CD4-positive, CD25-positive, alpha-beta regulatory T cell (primary cell): ENCODE results near the gene CCT6B. TPM values are rescaled to one million over a fixed set of nuclear protein-coding genes. Genes with fewer than 3 reads are reported as not detected.

ENCODE experiments used
- ATAC-seq, 2 donors: fragments of 150-1000 bp; cut with Tn5 transposase; one replicate each; pipeline ENCODE4 v1.10.0; 2021; ENCODE audit warnings: low read depth in 2 of 2, moderate number of reproducible peaks in 2 of 2, moderate library complexity in 1 of 2
- DNase-seq, 3 donors: peaks; one replicate each; pipeline versions ENCODE4 v3.0.0 to v3.0.0-alpha.2; 2012 to 2022; ENCODE audit warnings: mixed read lengths in 1 of 3
- H3K27ac ChIP-seq: one replicate; pipeline ENCODE4 v1.7.0; 2013; ENCODE audit warnings: mild to moderate bottlenecking, low read length; ENCODE audit not compliant: insufficient read depth, poor library complexity, severe bottlenecking
- H3K27me3 ChIP-seq: one replicate; pipeline ENCODE4 v1.7.0; 2013; ENCODE audit warnings: low read length; ENCODE audit not compliant: control insufficient read depth, insufficient read depth
- H3K36me3 ChIP-seq: one replicate; pipeline ENCODE4 v1.7.0; 2013; ENCODE audit warnings: mild to moderate bottlenecking, low read length, moderate library complexity; ENCODE audit not compliant: control insufficient read depth, insufficient read depth
- H3K4me1 ChIP-seq: 2 replicates; pipeline ENCODE4 v1.7.0; 2013; ENCODE audit warnings: mild to moderate bottlenecking, low read length; ENCODE audit not compliant: insufficient read depth, control insufficient read depth, poor library complexity, severe bottlenecking
- H3K4me3 ChIP-seq: one replicate; pipeline ENCODE4 v1.7.0; 2013; ENCODE audit warnings: low read depth, mild to moderate bottlenecking, low read length, moderate library complexity
- H3K9me3 ChIP-seq, 2 experiments: 1 replicate in 1 of 2; 2 replicates in 1 of 2; pipeline ENCODE4 v1.7.0; 2013; ENCODE audit warnings: low read length in 2 of 2, mild to moderate bottlenecking in 1 of 2, moderate library complexity in 1 of 2; ENCODE audit not compliant: control insufficient read depth in 2 of 2
- H3K27ac Mint-ChIP-seq, 3 donors: one replicate each; pipeline ENCODE4 v1.8.0; 2020 to 2022; ENCODE audit warnings: mild to moderate bottlenecking in 3 of 3, mixed read lengths in 3 of 3, moderate library complexity in 2 of 3
- H3K27me3 Mint-ChIP-seq: one replicate; pipeline ENCODE4 v1.8.0; 2022; ENCODE audit warnings: mild to moderate bottlenecking, mixed read lengths
- H3K36me3 Mint-ChIP-seq: one replicate; pipeline ENCODE4 v1.8.0; 2020; ENCODE audit warnings: mixed read lengths
- H3K4me1 Mint-ChIP-seq, 4 donors: one replicate each; pipeline ENCODE4 v1.8.0; 2020 to 2022; ENCODE audit warnings: mixed read lengths in 4 of 4, mild to moderate bottlenecking in 1 of 4
- H3K4me3 Mint-ChIP-seq, 4 donors: one replicate each; pipeline ENCODE4 v1.8.0; 2020 to 2022; ENCODE audit warnings: mild to moderate bottlenecking in 4 of 4, mixed read lengths in 4 of 4, moderate library complexity in 3 of 4
- H3K9me3 Mint-ChIP-seq, 7 donors: one replicate each; pipeline ENCODE4 v1.8.0; 2020 to 2022; ENCODE audit warnings: mixed read lengths in 7 of 7, mild to moderate bottlenecking in 3 of 7, moderate library complexity in 2 of 7
- polyA plus RNA-seq, 4 donors: library from polyadenylated mRNA; unstranded; fragments of 300-500 nt; fragmentation: Illumina TruSeq; gene quantifications; one replicate each; pipeline ENCODE4 v1.2.3, GENCODE V29; 2021
- total RNA-seq: library from RNA; stranded (reverse); gene quantifications from one replicate; pipeline ENCODE4 v1.2.3, GENCODE V29; 2022

CCT6B gene
- total and polyA plus RNA-seq, 5 donors from 2014 or later = 1.3 to 4.2 (median 2.0) TPM

- Mint-ChIP-seq H3K36me3 (peaks cover 68% of the 10 kb centered on the region), H3K27ac (peak overlapping the region in 2 of 3 donors; percentile 32), H3K4me1 (peaks cover 0 to 20% (median 11%) of the 10 kb centered on the region in 4 donors), H3K27me3 (no peaks in the 10 kb centered on the region), H3K4me3 (peak overlapping the region in 1 of 4 donors; percentile 47), H3K9me3 (no peaks in the 10 kb centered on the region)
- no peak overlapping the region for H3K27ac ChIP-seq
- ATAC-seq (no peak), DNase-seq (no peak)
- H3K9me3 ChIP-seq = no peaks in the 10 kb centered on the region
- H3K27me3 ChIP-seq = no peaks in the 10 kb centered on the region
- H3K36me3 ChIP-seq = peaks cover 52% of the 10 kb centered on the region
- no peak overlapping the region for H3K4me3 ChIP-seq
- no peaks in the 10 kb centered on the region for H3K4me1 ChIP-seq
Observed at GRCh38 chr17:34990921-34991365, 29.7 kb upstream of the CCT6B start.

- H3K4me1 ChIP-seq = no peaks in the 10 kb centered on the region
- peaks cover 65% of the 10 kb centered on the region for H3K36me3 Mint-ChIP-seq
- peaks cover 47% of the 10 kb centered on the region for H3K36me3 ChIP-seq
- no peak overlapping the region for H3K4me3 Mint-ChIP-seq
- H3K4me1 Mint-ChIP-seq = peaks cover 0 to 24% (median 22%) of the 10 kb centered on the region in 4 donors
- no peak overlapping the region for H3K4me3 ChIP-seq
- H3K27ac Mint-ChIP-seq = no peak overlapping the region
- H3K9me3 Mint-ChIP-seq = no peaks in the 10 kb centered on the region
- no peak overlapping the region for H3K27ac ChIP-seq
- DNase-seq = no peak
- H3K27me3 Mint-ChIP-seq = no peaks in the 10 kb centered on the region
- H3K9me3 ChIP-seq = no peaks in the 10 kb centered on the region
- no peaks in the 10 kb centered on the region for H3K27me3 ChIP-seq
- no peak for ATAC-seq
Observed at GRCh38 chr17:34989473-34989872, 28.2 kb upstream of the CCT6B start.

- Mint-ChIP-seq H3K4me3 (no peak overlapping the region), H3K36me3 (peaks cover 64% of the 10 kb centered on the region), H3K9me3 (no peaks in the 10 kb centered on the region), H3K27ac (no peak overlapping the region), H3K4me1 (peaks cover 7 to 31% (median 27%) of the 10 kb centered on the region in 4 donors), H3K27me3 (no peaks in the 10 kb centered on the region)
- ATAC-seq = no peak
- Histone ChIP-seq H3K4me1 (peaks cover 4% of the 10 kb centered on the region), H3K27me3 (no peaks in the 10 kb centered on the region), H3K4me3 (no peak overlapping the region), H3K27ac (no peak overlapping the region), H3K9me3 (no peaks in the 10 kb centered on the region), H3K36me3 (peaks cover 43% of the 10 kb centered on the region)
- no peak for DNase-seq
Observed at GRCh38 chr17:34988644-34989043, 27.4 kb upstream of the CCT6B start.

- H3K27ac ChIP-seq = no peak overlapping the region
- H3K9me3 ChIP-seq = no peaks in the 10 kb centered on the region
- Mint-ChIP-seq H3K9me3 (no peaks in the 10 kb centered on the region), H3K27me3 (no peaks in the 10 kb centered on the region), H3K4me1 (peaks cover 14 to 43% (median 37%) of the 10 kb centered on the region in 4 donors), H3K36me3 (peaks cover 53% of the 10 kb centered on the region), H3K4me3 (peak overlapping the region in 1 of 4 donors; percentile 71), H3K27ac (no peak overlapping the region)
- H3K36me3 ChIP-seq = peaks cover 45% of the 10 kb centered on the region
- H3K4me1 ChIP-seq = peaks cover 9% of the 10 kb centered on the region
- DNase-seq = no peak
- no peak overlapping the region for H3K4me3 ChIP-seq
- no peak for ATAC-seq
- H3K27me3 ChIP-seq = no peaks in the 10 kb centered on the region
Observed at GRCh38 chr17:34987232-34987631, 26.0 kb upstream of the CCT6B start.

- Mint-ChIP-seq H3K36me3 (peaks cover 12% of the 10 kb centered on the region), H3K9me3 (no peaks in the 10 kb centered on the region), H3K27ac (peak overlapping the region; percentile 91 to 97 (median 96)), H3K27me3 (no peaks in the 10 kb centered on the region), H3K4me1 (peaks cover 35 to 65% (median 50%) of the 10 kb centered on the region in 4 donors), H3K4me3 (peak overlapping the region; percentile 85 to 94 (median 94))
- peaks cover 25% of the 10 kb centered on the region for H3K4me1 ChIP-seq
- peaks cover 8% of the 10 kb centered on the region for H3K36me3 ChIP-seq
- no peaks in the 10 kb centered on the region for H3K9me3 ChIP-seq
- peak overlapping the region; percentile 86 for H3K4me3 ChIP-seq
- no peaks in the 10 kb centered on the region for H3K27me3 ChIP-seq
- peak overlapping the region; percentile 94 for H3K27ac ChIP-seq
- DNase-seq = peak in 1 of 3 donors; percentile 16
- no peak for ATAC-seq
Observed at GRCh38 chr17:34981538-34982241, 20.4 kb upstream of the CCT6B start.

- Mint-ChIP-seq H3K36me3 (peaks cover 8% of the 10 kb centered on the region), H3K4me3 (peak overlapping the region; percentile 85 to 94 (median 94)), H3K27me3 (no peaks in the 10 kb centered on the region), H3K27ac (peak overlapping the region; percentile 91 to 97 (median 96)), H3K9me3 (no peaks in the 10 kb centered on the region), H3K4me1 (peaks cover 35 to 64% (median 48%) of the 10 kb centered on the region in 4 donors)
- peaks cover 6% of the 10 kb centered on the region for H3K36me3 ChIP-seq
- no peaks in the 10 kb centered on the region for H3K27me3 ChIP-seq
- peak overlapping the region; percentile 94 for H3K27ac ChIP-seq
- H3K9me3 ChIP-seq = no peaks in the 10 kb centered on the region
- H3K4me3 ChIP-seq = peak overlapping the region; percentile 86
- peak; percentile 79 to 81 for ATAC-seq
- peak; percentile 71 to 91 (median 76) for DNase-seq
- peaks cover 25% of the 10 kb centered on the region for H3K4me1 ChIP-seq
Observed at GRCh38 chr17:34980681-34981537, 19.6 kb upstream of the CCT6B start.

GRCh38 chr17:34980353-34980680, 19.1 kb upstream of the CCT6B start, which contains the start of gene LIG3:
TSS of gene LIG3 (plus strand) at chr17:34980512. CDS start at chr17:34983006, 2,494 bp downstream.
- no peaks in the 10 kb centered on the region for H3K27me3 ChIP-seq
- Mint-ChIP-seq H3K9me3 (no peaks in the 10 kb centered on the region), H3K27me3 (no peaks in the 10 kb centered on the region), H3K4me1 (peaks cover 35 to 59% (median 47%) of the 10 kb centered on the region in 4 donors), H3K36me3 (peaks cover 6% of the 10 kb centered on the region), H3K27ac (peak within 1 kb of the TSS; percentile 96 to 99 (median 98)), H3K4me3 (peak within 1 kb of the TSS; percentile 93 to 95 (median 94))
- peaks cover 6% of the 10 kb centered on the region for H3K36me3 ChIP-seq
- peak; percentile 84 for ATAC-seq
- H3K4me3 ChIP-seq = peak within 1 kb of the TSS; percentile 86
- H3K9me3 ChIP-seq = no peaks in the 10 kb centered on the region
- H3K27ac ChIP-seq = peak within 1 kb of the TSS; percentile 94
- peak; percentile 90 to 94 (median 92) for DNase-seq
- H3K4me1 ChIP-seq = peaks cover 25% of the 10 kb centered on the region
